PC-9 (cell line): ENCODE measurements around the gene URM1. TPM values are rescaled to one million over a fixed set of nuclear protein-coding genes. Genes with fewer than 3 reads are reported as not detected.

ENCODE experiments used
- BruUV-seq: library from RNA; stranded (reverse); fragments of 400-500 nt; replicated peaks from 2 replicates; lab custom pipeline; 2021; lab: Mats Ljungman, UMichigan
- CTCF ChIA-PET: fragments of 300-600 bp; sonication (Branson Sonifier 250); formaldehyde crosslinking; loops from one replicate; lab custom pipeline; 2022; ENCODE audit warnings: antibody characterized with exemption; lab: Charles Lee
- POLR2A ChIA-PET: fragments of 300-600 bp; sonication (Branson Sonifier 250); formaldehyde crosslinking; loops from one replicate; lab custom pipeline; 2022; ENCODE audit warnings: antibody characterized with exemption; ENCODE audit not compliant: unreplicated experiment; lab: Charles Lee
- DNase-seq, 2 experiments: peaks; one replicate each; pipeline versions ENCODE4 v3.0.0 to v3.0.0-alpha.2; 2015 to 2022; ENCODE audit warnings: mixed read lengths in 1 of 2
- H2AFZ ChIP-seq: fragments of 200-600 bp; sonication (generic); 2 replicates; pipeline ENCODE4 v1.8.1; 2017; ENCODE audit warnings: antibody characterized with exemption
- H3F3A ChIP-seq: fragments of 200-600 bp; sonication (generic); 2 replicates; pipeline ENCODE4 v1.8.1; 2017; ENCODE audit warnings: antibody characterized with exemption, mild to moderate bottlenecking, low read depth; ENCODE audit not compliant: insufficient read depth
- H3K27ac ChIP-seq: fragments of 200-600 bp; sonication (generic); 2 replicates; pipeline ENCODE4 v1.6.1; 2016; ENCODE audit warnings: mixed run types
- H3K27me3 ChIP-seq: fragments of 200-600 bp; sonication (generic); 2 replicates; pipeline ENCODE4 v1.6.1; 2016; ENCODE audit warnings: low read depth, mixed run types; ENCODE audit not compliant: insufficient read depth
- H3K36me3 ChIP-seq: fragments of 200-600 bp; sonication (generic); 2 replicates; pipeline ENCODE4 v1.6.1; 2016; ENCODE audit warnings: low read depth, mixed run types
- H3K4me1 ChIP-seq: fragments of 200-600 bp; sonication (generic); replicated peaks from 2 replicates; pipeline ENCODE4 v1.6.1; 2016; ENCODE audit warnings: mixed run types; ENCODE audit not compliant: insufficient read depth
- H3K4me2 ChIP-seq: fragments of 200-600 bp; sonication (generic); 2 replicates; pipeline ENCODE4 v1.6.1; 2017; ENCODE audit warnings: mixed run types
- H3K4me3 ChIP-seq: fragments of 200-600 bp; sonication (generic); 2 replicates; pipeline ENCODE4 v1.6.1; 2016; ENCODE audit warnings: mixed run types
- H3K79me2 ChIP-seq: fragments of 200-600 bp; sonication (generic); 2 replicates; pipeline ENCODE4 v1.6.1; 2017; ENCODE audit warnings: low read depth, mixed run types
- H3K9me2 ChIP-seq: fragments of 200-600 bp; sonication (generic); 2 replicates; pipeline ENCODE4 v1.8.1; 2017; ENCODE audit warnings: mild to moderate bottlenecking; ENCODE audit not compliant: insufficient read depth
- H3K9me3 ChIP-seq: fragments of 200-600 bp; sonication (generic); 2 replicates; pipeline ENCODE4 v1.8.1; 2016; ENCODE audit warnings: low read depth; ENCODE audit not compliant: insufficient read depth
- H4K20me1 ChIP-seq: fragments of 200-600 bp; sonication (generic); 2 replicates; pipeline ENCODE4 v1.8.1; 2017; ENCODE audit not compliant: insufficient read depth
- CTCF ChIP-seq: fragments of 200-600 bp; sonication (generic); conservative IDR thresholded peaks from 2 replicates; pipeline ENCODE4 v1.6.1; 2017; ENCODE audit warnings: mixed run types, antibody characterized with exemption, mild to moderate bottlenecking, moderate library complexity
- EZH2 ChIP-seq: fragments of 200-600 bp; sonication (generic); IDR thresholded peaks from 2 replicates; pipeline ENCODE4 v1.8.0; 2017; ENCODE audit warnings: antibody characterized with exemption, low read depth
- intact Hi-C: fragments of 100-400 bp; cut with micrococcal nuclease; formaldehyde crosslinking; loops from one replicate; pipeline ENCODE4 v1.10.0; 2022; ENCODE audit not compliant: unreplicated experiment
- total RNA-seq: library from RNA; stranded (reverse); gene quantifications from 2 replicates; pipeline ENCODE4 v1.2.3, GENCODE V29; 2021

The URM1 gene
- total RNA-seq, 1 experiment from 2014 or later = 98.1 TPM

- H3K27me3 ChIP-seq = no peaks in the 10 kb centered on the region
- H4K20me1 ChIP-seq = no peaks in the 10 kb centered on the region
- no peak overlapping the region for H3K4me3 ChIP-seq
- no peak overlapping the region for H2AFZ ChIP-seq
- BruUV-seq = no TSS peak
- TF ChIP-seq CTCF (no peak), EZH2 (no peak)
- no peaks in the 10 kb centered on the region for H3K4me1 ChIP-seq
- ChIA-PET POLR2A (no interaction called here), CTCF (no interaction called here)
- no peaks in the 10 kb centered on the region for H3K79me2 ChIP-seq
- no peak overlapping the region for H3K4me2 ChIP-seq
- peaks cover 15% of the 10 kb centered on the region; the same call in 1 of the 2 replicates for H3F3A ChIP-seq
- no peak overlapping the region for H3K27ac ChIP-seq
- H3K9me3 ChIP-seq = no peaks in the 10 kb centered on the region
- H3K9me2 ChIP-seq = no peaks in the 10 kb centered on the region
- intact Hi-C loops = no loop called here
- DNase-seq = no peak
- H3K36me3 ChIP-seq = no peaks in the 10 kb centered on the region
These were observed 20.8 kb downstream of the URM1 start for GRCh38 chr9:128391956-128392301.

- CTCF ChIA-PET = no interaction called here
- TF ChIP-seq CTCF (no peak), EZH2 (no peak)
- H3K79me2 ChIP-seq = no peaks in the 10 kb centered on the region
- no peaks in the 10 kb centered on the region for H3K27me3 ChIP-seq
- H3K4me3 ChIP-seq = no peak overlapping the region
- POLR2A ChIA-PET = interaction anchor here (0.5 kb wide), 1 partner anchor 411 kb away, joined by 4 read pairs; no protein-coding TSS in a partner anchor
- H2AFZ ChIP-seq = no peak overlapping the region
- no peaks in the 10 kb centered on the region for H3K4me1 ChIP-seq
- peaks cover 15% of the 10 kb centered on the region; the same call in 1 of the 2 replicates for H3F3A ChIP-seq
- BruUV-seq = no TSS peak
- no peaks in the 10 kb centered on the region for H3K36me3 ChIP-seq
- H3K9me2 ChIP-seq = no peaks in the 10 kb centered on the region
- no peaks in the 10 kb centered on the region for H3K9me3 ChIP-seq
- intact Hi-C loops = no loop called here
- no peaks in the 10 kb centered on the region for H4K20me1 ChIP-seq
- no peak for DNase-seq
- H3K27ac ChIP-seq = no peak overlapping the region
- no peak overlapping the region for H3K4me2 ChIP-seq
These were observed 21.3 kb downstream of the URM1 start for GRCh38 chr9:128392302-128393144.

GRCh38 chr9:128393145-128393775 is 22.1 kb downstream of the URM1 start:
- no TSS peak for BruUV-seq
- Histone ChIP-seq H3K4me3 (no peak overlapping the region), H3K9me3 (no peaks in the 10 kb centered on the region), H3F3A (peaks cover 15% of the 10 kb centered on the region; the same call in 1 of the 2 replicates), H3K27me3 (no peaks in the 10 kb centered on the region), H2AFZ (no peak overlapping the region), H3K79me2 (no peaks in the 10 kb centered on the region), H3K36me3 (no peaks in the 10 kb centered on the region), H3K4me2 (no peak overlapping the region), H3K9me2 (no peaks in the 10 kb centered on the region), H4K20me1 (no peaks in the 10 kb centered on the region), H3K27ac (no peak overlapping the region), H3K4me1 (no peaks in the 10 kb centered on the region)
- CTCF ChIA-PET = no interaction called here
- no peak for TF ChIP-seq CTCF
- no peak for TF ChIP-seq EZH2
- POLR2A ChIA-PET = interaction anchor here (0.5 kb wide), 1 partner anchor 412 kb away, joined by 4 read pairs; no protein-coding TSS in a partner anchor
- DNase-seq = no peak
- intact Hi-C loops = no loop called here
